Panc1 (cell line): ENCODE results near the gene B3GLCT.

Experiments used
- CTCF ChIP-seq: fragments of 450-650 bp; IDR thresholded peaks from 2 replicates; pipeline ENCODE4 v1.5.1; 2017; ENCODE audit warnings: mild to moderate bottlenecking
- POLR2AphosphoS5 ChIP-seq: IDR thresholded peaks from 2 replicates; pipeline ENCODE4 v1.6.1; 2012; ENCODE audit warnings: mild to moderate bottlenecking, low read depth, low read length, moderate library complexity
- REST ChIP-seq, 2 experiments: IDR thresholded peaks; 2 replicates each; pipeline ENCODE4 v1.6.1; 2011 to 2012; ENCODE audit warnings: low read depth in 2 of 2, control low read depth in 1 of 2, low read length in 1 of 2, mild to moderate bottlenecking in 1 of 2, moderate library complexity in 1 of 2; ENCODE audit not compliant: insufficient read depth in 1 of 2
- SIN3A ChIP-seq: IDR thresholded peaks from 2 replicates; pipeline ENCODE4 v1.6.1; 2012; ENCODE audit warnings: low read depth, mild to moderate bottlenecking, low read length, moderate library complexity, borderline replicate concordance; ENCODE audit not compliant: insufficient read depth
- TCF7L2 ChIP-seq: IDR thresholded peaks from 2 replicates; pipeline ENCODE4 v1.6.1; 2011; ENCODE audit warnings: mild to moderate bottlenecking, low read depth, low read length, inconsistent platforms

GRCh38 chr13:31184451-31184850, 15.3 kb upstream of the B3GLCT start:
- no peak for TF ChIP-seq CTCF
- no peak for TF ChIP-seq REST (IDR thresholded peaks at IDR 0.05; ENCODE audit: insufficient read depth in 1 of 2, low read depth in 2 of 2, low read length in 1 of 2)
- no peak for TF ChIP-seq POLR2AphosphoS5
- TF ChIP-seq TCF7L2, result no peak
- TF ChIP-seq SIN3A, result no peak
